Keratinocyte (primary cell): ENCODE measurements around the gene LTC4S.

Experiments used
- EZH2 ChIP-seq: IDR thresholded peaks from one replicate; pipeline ENCODE4 v1.6.1; 2012; ENCODE audit warnings: inconsistent platforms, mild to moderate bottlenecking, low read length, moderate library complexity
- TF ChIP-seq, protein P1 (sequence below), 3 experiments: IDR thresholded peaks in 1 of 3; conservative IDR thresholded peaks in 1 of 3; optimal IDR thresholded peaks in 1 of 3; 2 replicates in 2 of 3; 3 replicates in 1 of 3; pipeline versions ENCODE3 to v1.5.1; 2011; ENCODE audit warnings: low read length in 3 of 3, mild to moderate bottlenecking in 3 of 3, moderate library complexity in 2 of 3, control low read depth in 1 of 3, inconsistent platforms in 1 of 3; ENCODE audit not compliant: insufficient read depth in 2 of 3; ENCODE audit errors: extremely low read depth in 1 of 3

DNA sequence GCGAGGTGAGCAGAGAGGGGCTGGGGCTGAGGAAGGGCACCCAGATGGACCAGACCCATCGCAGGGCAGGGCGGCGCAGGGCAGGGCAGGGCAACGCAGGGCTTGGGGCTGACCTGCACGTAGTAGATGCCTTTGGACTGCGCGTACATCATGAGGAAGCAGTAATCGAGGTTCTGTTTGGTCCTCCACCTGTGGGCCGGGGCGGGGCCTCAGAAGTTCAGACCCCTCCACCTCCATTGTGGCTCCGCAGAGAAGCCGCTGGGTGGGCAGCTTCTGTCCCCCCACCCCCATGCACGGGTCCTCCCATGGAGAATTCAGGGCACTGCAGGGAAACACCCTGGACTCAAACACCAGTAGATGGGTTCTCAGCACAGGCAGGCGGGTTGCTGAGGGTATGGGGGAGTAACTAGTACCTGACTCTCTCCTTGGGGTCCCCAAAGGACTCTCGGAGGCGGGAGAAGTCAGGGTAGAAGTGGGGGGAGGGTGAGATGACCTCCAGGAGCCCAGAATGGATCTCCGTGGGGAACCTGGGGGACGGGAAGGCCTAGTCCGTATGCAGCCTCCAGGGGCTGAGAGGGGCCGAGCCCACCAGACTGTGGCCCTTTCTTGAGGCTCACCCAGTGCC lies 6.4 kb downstream of the LTC4S start:
- TF ChIP-seq, protein P1, sequence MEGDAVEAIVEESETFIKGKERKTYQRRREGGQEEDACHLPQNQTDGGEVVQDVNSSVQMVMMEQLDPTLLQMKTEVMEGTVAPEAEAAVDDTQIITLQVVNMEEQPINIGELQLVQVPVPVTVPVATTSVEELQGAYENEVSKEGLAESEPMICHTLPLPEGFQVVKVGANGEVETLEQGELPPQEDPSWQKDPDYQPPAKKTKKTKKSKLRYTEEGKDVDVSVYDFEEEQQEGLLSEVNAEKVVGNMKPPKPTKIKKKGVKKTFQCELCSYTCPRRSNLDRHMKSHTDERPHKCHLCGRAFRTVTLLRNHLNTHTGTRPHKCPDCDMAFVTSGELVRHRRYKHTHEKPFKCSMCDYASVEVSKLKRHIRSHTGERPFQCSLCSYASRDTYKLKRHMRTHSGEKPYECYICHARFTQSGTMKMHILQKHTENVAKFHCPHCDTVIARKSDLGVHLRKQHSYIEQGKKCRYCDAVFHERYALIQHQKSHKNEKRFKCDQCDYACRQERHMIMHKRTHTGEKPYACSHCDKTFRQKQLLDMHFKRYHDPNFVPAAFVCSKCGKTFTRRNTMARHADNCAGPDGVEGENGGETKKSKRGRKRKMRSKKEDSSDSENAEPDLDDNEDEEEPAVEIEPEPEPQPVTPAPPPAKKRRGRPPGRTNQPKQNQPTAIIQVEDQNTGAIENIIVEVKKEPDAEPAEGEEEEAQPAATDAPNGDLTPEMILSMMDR (optimal IDR thresholded peaks at IDR 0.05 in 1 of 3, IDR thresholded peaks at IDR 0.05 in 1 of 3, conservative IDR thresholded peaks at IDR 0.05 in 1 of 3; ENCODE audit: extremely low read depth in 1 of 3, insufficient read depth in 2 of 3, low read length in 3 of 3): no peak
- TF ChIP-seq EZH2: no peak
